Nephron (organoid): Measurements from ENCODE around the gene DDX11.
"Not testable (repeated sequence)": the region's sequence is repeated elsewhere in the genome, so short reads cannot be mapped to it uniquely, and the experiment has no call there.

Experiments
- H3K27ac Mint-ChIP-seq, 3 experiments: 2 replicates each; pipeline ENCODE4 v1.8.0; 2020; ENCODE audit warnings: mixed read lengths in 3 of 3, mild to moderate bottlenecking in 2 of 3, moderate library complexity in 1 of 3
- H3K27me3 Mint-ChIP-seq: 2 replicates; pipeline ENCODE4 v1.8.0; 2021; ENCODE audit warnings: low read depth, mild to moderate bottlenecking, moderate library complexity, mixed read lengths
- H3K36me3 Mint-ChIP-seq: 2 replicates; pipeline ENCODE4 v1.8.0; 2020; ENCODE audit warnings: low read depth, mixed read lengths
- H3K4me1 Mint-ChIP-seq: 2 replicates; pipeline ENCODE4 v1.8.0; 2020; ENCODE audit warnings: mixed read lengths
- H3K4me3 Mint-ChIP-seq, 3 experiments: 2 replicates each; pipeline ENCODE4 v1.8.0; 2020; ENCODE audit warnings: mild to moderate bottlenecking in 3 of 3, mixed read lengths in 3 of 3, moderate library complexity in 2 of 3
- H3K9me3 Mint-ChIP-seq: 2 replicates; pipeline ENCODE4 v1.8.0; 2020; ENCODE audit warnings: mixed read lengths
- CTCF ChIP-seq, 3 experiments: fragments of 200-600 bp; sonication (generic); IDR thresholded peaks; one replicate each; pipeline ENCODE4 v1.5.0; 2021; ENCODE audit warnings: antibody characterized with exemption in 3 of 3; ENCODE audit not compliant: unreplicated experiment in 3 of 3

The DDX11 gene

DNA sequence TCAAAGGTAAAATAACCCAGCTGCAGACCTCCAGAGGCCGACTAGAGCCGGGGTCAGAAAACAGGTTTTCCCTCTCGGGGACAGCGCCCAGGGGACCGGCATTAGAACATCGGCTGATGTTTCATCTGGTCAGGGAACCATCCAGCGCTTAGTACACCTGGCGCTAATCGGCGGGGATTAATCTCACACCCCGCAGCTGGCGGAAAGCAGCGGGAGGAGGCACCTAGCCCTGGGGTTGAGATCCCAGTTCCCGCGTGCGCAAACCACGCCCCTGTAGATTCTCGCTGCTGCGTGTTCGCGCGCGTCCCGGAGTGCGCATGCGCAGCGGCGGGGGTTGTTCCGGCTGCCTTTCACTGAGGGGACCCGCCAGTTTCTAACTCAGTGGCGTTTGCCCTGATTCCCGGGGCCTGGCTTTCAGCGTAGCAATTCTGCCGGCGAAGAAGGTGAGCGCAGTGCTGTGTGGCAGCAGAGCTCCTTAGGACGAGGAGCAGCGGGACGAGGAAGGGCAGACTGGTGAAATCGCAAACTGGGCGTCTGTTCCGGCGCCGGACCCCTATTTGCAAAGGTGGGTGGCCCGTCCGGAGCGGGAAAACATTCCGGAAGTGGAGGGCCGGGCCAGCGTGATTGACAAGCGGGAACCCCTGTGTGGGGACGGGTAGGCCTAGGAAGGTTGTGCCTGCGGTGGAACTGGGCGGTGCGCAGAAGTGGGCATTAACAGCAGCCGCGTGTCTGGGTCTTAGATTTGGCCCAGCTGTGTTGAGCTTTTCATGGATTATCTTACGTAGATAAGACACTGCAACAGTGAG, at the start of gene DDX11:
DDX11 (plus strand) TSS at position 334 of the 806 bp plus-strand sequence. CDS start 4,534 bp downstream, outside the sequence.
- Mint-ChIP-seq H3K4me1 (peaks cover 32% of the 10 kb centered on the region), H3K27ac (peak within 1 kb of the TSS; percentile 95 to 99 (median 96)), H3K4me3 (peak within 1 kb of the TSS; percentile 94 to 99 (median 94))
- H3K27me3 Mint-ChIP-seq, H3K9me3 Mint-ChIP-seq, H3K36me3 Mint-ChIP-seq: not testable (repeated sequence)

DNA sequence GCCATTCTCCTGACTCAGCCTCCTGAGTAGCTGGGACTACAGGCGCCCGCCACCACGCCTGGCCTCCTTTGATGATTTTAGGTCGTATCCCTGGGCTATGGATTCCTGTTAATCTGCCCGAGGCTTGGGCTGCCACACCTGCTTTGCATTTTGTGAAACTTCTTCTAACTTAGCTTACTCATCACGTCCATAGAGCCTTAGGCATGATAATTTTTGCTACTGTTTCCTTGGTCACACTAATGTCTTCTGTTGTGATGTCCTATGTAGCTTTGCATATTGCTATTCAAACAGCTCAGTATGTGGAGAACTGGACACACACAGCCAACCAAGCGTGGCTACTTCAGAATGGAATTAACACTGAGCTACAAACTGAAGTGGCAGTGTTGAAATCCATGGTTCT, 47.5 kb upstream of the DDX11 start:
- H3K9me3 Mint-ChIP-seq = peaks cover 2% of the 10 kb centered on the region
- H3K36me3 Mint-ChIP-seq = no peaks in the 10 kb centered on the region
- H3K4me1 Mint-ChIP-seq = no peaks in the 10 kb centered on the region
- no peak overlapping the region for H3K4me3 Mint-ChIP-seq
- H3K27me3 Mint-ChIP-seq = peaks cover 8% of the 10 kb centered on the region
- no peak for TF ChIP-seq CTCF (IDR thresholded peaks at IDR 0.05; ENCODE audit: unreplicated experiment in 3 of 3)
- H3K27ac Mint-ChIP-seq = no peak overlapping the region

DNA sequence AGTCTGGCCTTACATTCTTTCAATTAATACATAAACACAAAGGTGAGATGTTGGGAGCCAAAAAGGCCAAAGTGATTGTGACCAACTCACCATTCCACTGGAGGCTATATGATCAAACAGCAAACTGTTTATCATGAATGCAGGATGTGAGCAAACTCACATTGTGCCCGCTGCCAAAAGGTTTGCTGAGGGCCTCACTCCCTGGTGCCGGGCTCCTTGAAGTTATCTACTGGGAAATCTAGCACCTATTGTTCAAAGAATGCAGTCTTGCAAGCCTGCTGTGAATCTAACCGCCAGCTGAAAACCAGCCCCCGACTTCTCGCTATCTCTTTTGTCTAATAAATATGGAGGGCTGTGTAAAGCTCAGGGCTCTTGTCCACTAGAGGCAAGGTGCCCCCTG, 46.7 kb upstream of the DDX11 start:
- not testable (repeated sequence) for H3K4me3 Mint-ChIP-seq, H3K9me3 Mint-ChIP-seq, H3K4me1 Mint-ChIP-seq, H3K27ac Mint-ChIP-seq, H3K36me3 Mint-ChIP-seq
- peaks cover 12% of the 10 kb centered on the region for H3K27me3 Mint-ChIP-seq

- H3K4me3 Mint-ChIP-seq = no peak overlapping the region
Observed at GRCh38 chr12:31029468-31029867, 44.2 kb upstream of the DDX11 start.

DNA sequence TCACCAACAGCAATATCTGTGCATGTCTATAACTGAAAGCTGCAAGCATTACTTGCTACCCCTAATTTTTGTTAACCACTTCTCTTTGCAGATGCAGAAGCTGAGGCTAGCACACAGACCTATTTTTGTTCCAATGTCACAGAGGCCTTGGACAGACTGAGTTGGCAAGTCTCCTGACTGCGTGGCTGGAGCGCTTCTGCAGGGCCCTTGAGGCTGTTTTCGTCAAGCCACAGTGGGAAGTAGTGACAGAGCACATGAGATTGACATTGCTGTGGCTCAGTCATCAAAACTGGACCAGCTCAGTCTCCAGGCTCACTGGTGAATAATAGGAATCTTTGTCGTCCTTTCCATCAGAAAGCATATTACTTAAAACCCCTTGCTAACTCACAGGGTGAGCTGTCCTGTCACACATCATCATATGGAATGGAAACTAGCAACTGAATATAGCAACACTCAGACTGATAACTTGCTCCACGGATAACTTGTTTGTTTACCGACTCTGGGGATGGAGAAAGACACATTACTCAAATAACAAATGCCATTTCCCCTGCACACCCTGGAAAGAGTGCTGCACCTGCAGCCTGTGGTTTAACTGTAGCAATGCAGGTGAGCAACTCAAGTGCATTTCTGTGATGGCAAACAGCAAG, 43.6 kb upstream of the DDX11 start:
- peaks cover 14% of the 10 kb centered on the region for H3K27me3 Mint-ChIP-seq
- H3K4me3 Mint-ChIP-seq = no peak overlapping the region
- H3K9me3 Mint-ChIP-seq = peaks cover 2% of the 10 kb centered on the region
- no peaks in the 10 kb centered on the region for H3K36me3 Mint-ChIP-seq
- H3K27ac Mint-ChIP-seq = no peak overlapping the region
- no peak for TF ChIP-seq CTCF (IDR thresholded peaks at IDR 0.05; ENCODE audit: unreplicated experiment in 3 of 3)
- no peaks in the 10 kb centered on the region for H3K4me1 Mint-ChIP-seq

More at GRCh38 chr12:31029468-31029867, 44.2 kb upstream of the DDX11 start:
- Mint-ChIP-seq H3K9me3 (peaks cover 2% of the 10 kb centered on the region), H3K4me1 (no peaks in the 10 kb centered on the region), H3K27me3 (peaks cover 14% of the 10 kb centered on the region), H3K36me3 (no peaks in the 10 kb centered on the region), H3K27ac (no peak overlapping the region)
- TF ChIP-seq CTCF (IDR thresholded peaks at IDR 0.05; ENCODE audit: unreplicated experiment in 3 of 3) = no peak

GRCh38 chr12:31031951-31032335, 41.7 kb upstream of the DDX11 start:
- H3K27ac Mint-ChIP-seq = no peak overlapping the region
- H3K4me3 Mint-ChIP-seq = no peak overlapping the region
- H3K9me3 Mint-ChIP-seq = peaks cover 2% of the 10 kb centered on the region
- no peaks in the 10 kb centered on the region for H3K36me3 Mint-ChIP-seq
- H3K27me3 Mint-ChIP-seq = peaks cover 20% of the 10 kb centered on the region
- peaks cover 9% of the 10 kb centered on the region for H3K4me1 Mint-ChIP-seq
- TF ChIP-seq CTCF (IDR thresholded peaks at IDR 0.05; ENCODE audit: unreplicated experiment in 3 of 3) = no peak

GRCh38 chr12:31033146-31033545, 40.5 kb upstream of the DDX11 start:
- Mint-ChIP-seq H3K27me3 (peaks cover 20% of the 10 kb centered on the region), H3K4me3 (no peak overlapping the region), H3K4me1 (peaks cover 9% of the 10 kb centered on the region)

More at GRCh38 chr12:31033146-31033545, 40.5 kb upstream of the DDX11 start:
- no peaks in the 10 kb centered on the region for H3K9me3 Mint-ChIP-seq
- no peak overlapping the region for H3K27ac Mint-ChIP-seq
- no peak for TF ChIP-seq CTCF (IDR thresholded peaks at IDR 0.05; ENCODE audit: unreplicated experiment in 3 of 3)
- no peaks in the 10 kb centered on the region for H3K36me3 Mint-ChIP-seq
